K562 (cell line): ENCODE data around the gene NMNAT1. TPM values are rescaled to one million over a fixed set of nuclear protein-coding genes. Genes with fewer than 3 reads are reported as not detected.
A peak's percentile ranks its signal among the peaks of the same experiment; 100 is the strongest.

ENCODE experiments used
- CC2D1A ChIP-seq: fragments of 450-650 bp; IDR thresholded peaks from 2 replicates; pipeline ENCODE4 v1.6.1; 2017; ENCODE audit warnings: mild to moderate bottlenecking
- EZH2 ChIP-seq: IDR thresholded peaks from 2 replicates; pipeline ENCODE4 v1.6.1; 2012; ENCODE audit warnings: low read depth, mild to moderate bottlenecking, inconsistent platforms, low read length, borderline replicate concordance
- SFPQ ChIP-seq: fragments of 200-400 bp; formaldehyde crosslinking; IDR thresholded peaks from 2 replicates; pipeline ENCODE4 v1.6.1; 2017; ENCODE audit warnings: mild to moderate bottlenecking, low read depth, low read length, moderate library complexity
- SMARCB1 ChIP-seq: IDR thresholded peaks from 2 replicates; pipeline ENCODE4 v1.6.1; 2011; ENCODE audit warnings: improper control_type of control experiment, low read depth; ENCODE audit not compliant: insufficient read length
- SMARCE1 ChIP-seq: fragments of 450-650 bp; IDR thresholded peaks from 2 replicates; pipeline ENCODE4 v1.7.1; 2016; ENCODE audit warnings: mild to moderate bottlenecking
- TGIF2 ChIP-seq: sonication (generic); formaldehyde crosslinking; IDR thresholded peaks from 2 replicates; pipeline ENCODE4 v1.8.1; 2022; ENCODE audit warnings: mild to moderate bottlenecking, missing genetic modification reagents, moderate library complexity
- YY1 ChIP-seq, 3 experiments: IDR thresholded peaks; 2 replicates each; pipeline ENCODE4 v1.6.1; 2011; ENCODE audit warnings: low read length in 2 of 3, mild to moderate bottlenecking in 2 of 3, moderate library complexity in 2 of 3, borderline replicate concordance in 1 of 3, control low read depth in 1 of 3, low read depth in 1 of 3; ENCODE audit not compliant: insufficient read depth in 3 of 3, insufficient replicate concordance in 2 of 3, control insufficient read depth in 1 of 3, insufficient read length in 1 of 3; ENCODE audit errors: extremely low read depth in 1 of 3
- ZBTB8A ChIP-seq: fragments of 450-650 bp; IDR thresholded peaks from 2 replicates; pipeline ENCODE4 v1.6.1; 2018; ENCODE audit warnings: mild to moderate bottlenecking, moderate library complexity; ENCODE audit not compliant: partially characterized antibody
- ZNF12 ChIP-seq: sonication (generic); formaldehyde crosslinking; IDR thresholded peaks from 2 replicates; pipeline ENCODE4 v1.4.0; 2020; ENCODE audit warnings: mild to moderate bottlenecking, missing genetic modification reagents
- ZNF347 ChIP-seq: fragments of 450-650 bp; formaldehyde crosslinking; IDR thresholded peaks from 2 replicates; pipeline ENCODE4 v1.4.0; 2020; ENCODE audit warnings: low read depth, mild to moderate bottlenecking, moderate library complexity
- polyA plus RNA-seq, 8 experiments: library from polyadenylated mRNA; depleted of rRNA in 4 of 8; stranded (reverse) in 5 of 8; unstranded in 3 of 8; fragments of >200 nt; fragmentation: Nextera tagmentation in 2 of 8; fragmentation: Illumina TruSeq in 1 of 8; extraction: Ambion mirVana in 2 of 8; extraction: Trizol in 1 of 8; gene quantifications; 2 replicates each; pipeline versions ENCODE4 v1.2.1 to v1.2.3, GENCODE V29; 2011 to 2014; ENCODE audit warnings: inconsistent platforms in 1 of 8, missing spikeins in 1 of 8
- total RNA-seq, 7 experiments: library from RNA; depleted of rRNA in 6 of 7; stranded (reverse); fragments of >200 nt in 6 of 7; fragmentation: Illumina TruSeq in 2 of 7; extraction: Trizol in 2 of 7; gene quantifications; 2 replicates each; pipeline versions ENCODE4 v1.2.1 to v1.2.3, GENCODE V29; 2011 to 2021; ENCODE audit warnings: low replicate concordance in 1 of 7
- TF ChIP-seq, protein P1 (sequence below), 2 experiments: fragments of 450-650 bp; formaldehyde crosslinking in 1 of 2; IDR thresholded peaks; 2 replicates each; pipeline versions ENCODE4 v1.4.0 to v1.6.1; 2014 to 2020; ENCODE audit warnings: mild to moderate bottlenecking in 2 of 2, borderline replicate concordance in 1 of 2, low read depth in 1 of 2

The NMNAT1 gene
- total and polyA plus RNA-seq, 9 of the 15 experiments (the other 6 are each of a cell fraction or from before 2014, with no cell fraction given), result 5.1 to 14.6 (median 12.1) TPM

GRCh38 chr1:9909234-9910046 lies 33.8 kb upstream of the NMNAT1 start (continued):
- TF ChIP-seq YY1 (IDR thresholded peaks at IDR 0.05; ENCODE audit: borderline replicate concordance in 1 of 3, control insufficient read depth in 1 of 3, extremely low read depth in 1 of 3, insufficient read depth in 3 of 3, insufficient read length in 1 of 3, insufficient replicate concordance in 2 of 3, low read depth in 1 of 3, low read length in 2 of 3) (peak in 1 of 3 experiments; percentile 1), SFPQ (no peak), SMARCB1 (no peak), SMARCE1 (no peak), CC2D1A (no peak), EZH2 (no peak), TGIF2 (CRISPR knock-in tag) (no peak), ZNF12 (CRISPR knock-in tag) (no peak), ZBTB8A (no peak), ZNF347 (no peak)
- TF ChIP-seq, protein P1, sequence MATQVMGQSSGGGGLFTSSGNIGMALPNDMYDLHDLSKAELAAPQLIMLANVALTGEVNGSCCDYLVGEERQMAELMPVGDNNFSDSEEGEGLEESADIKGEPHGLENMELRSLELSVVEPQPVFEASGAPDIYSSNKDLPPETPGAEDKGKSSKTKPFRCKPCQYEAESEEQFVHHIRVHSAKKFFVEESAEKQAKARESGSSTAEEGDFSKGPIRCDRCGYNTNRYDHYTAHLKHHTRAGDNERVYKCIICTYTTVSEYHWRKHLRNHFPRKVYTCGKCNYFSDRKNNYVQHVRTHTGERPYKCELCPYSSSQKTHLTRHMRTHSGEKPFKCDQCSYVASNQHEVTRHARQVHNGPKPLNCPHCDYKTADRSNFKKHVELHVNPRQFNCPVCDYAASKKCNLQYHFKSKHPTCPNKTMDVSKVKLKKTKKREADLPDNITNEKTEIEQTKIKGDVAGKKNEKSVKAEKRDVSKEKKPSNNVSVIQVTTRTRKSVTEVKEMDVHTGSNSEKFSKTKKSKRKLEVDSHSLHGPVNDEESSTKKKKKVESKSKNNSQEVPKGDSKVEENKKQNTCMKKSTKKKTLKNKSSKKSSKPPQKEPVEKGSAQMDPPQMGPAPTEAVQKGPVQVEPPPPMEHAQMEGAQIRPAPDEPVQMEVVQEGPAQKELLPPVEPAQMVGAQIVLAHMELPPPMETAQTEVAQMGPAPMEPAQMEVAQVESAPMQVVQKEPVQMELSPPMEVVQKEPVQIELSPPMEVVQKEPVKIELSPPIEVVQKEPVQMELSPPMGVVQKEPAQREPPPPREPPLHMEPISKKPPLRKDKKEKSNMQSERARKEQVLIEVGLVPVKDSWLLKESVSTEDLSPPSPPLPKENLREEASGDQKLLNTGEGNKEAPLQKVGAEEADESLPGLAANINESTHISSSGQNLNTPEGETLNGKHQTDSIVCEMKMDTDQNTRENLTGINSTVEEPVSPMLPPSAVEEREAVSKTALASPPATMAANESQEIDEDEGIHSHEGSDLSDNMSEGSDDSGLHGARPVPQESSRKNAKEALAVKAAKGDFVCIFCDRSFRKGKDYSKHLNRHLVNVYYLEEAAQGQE (IDR thresholded peaks at IDR 0.05; ENCODE audit: borderline replicate concordance), result no peak
- TF ChIP-seq, protein P1 (CRISPR knock-in tag; IDR thresholded peaks at IDR 0.05; ENCODE audit: low read depth), result 0 out of 2 replicates have a peak, but pooled peaks have one; percentile 65
